Measurements from ENCODE around the gene EDNRB. TPM values are rescaled to one million over a fixed set of nuclear protein-coding genes. Genes with fewer than 3 reads are reported as not detected.
"Not testable (repeated sequence)": the region's sequence is repeated elsewhere in the genome, so short reads cannot be mapped to it uniquely, and the experiment has no call there.

Gene EDNRB
- 144 TPM for total RNA-seq
- long read RNA-seq, full-length matches to known transcripts = 173 of 208 reads
- long read RNA-seq, partial matches to known transcripts = 9 of 208 reads
- long read RNA-seq, other reads (novel, unspliced or antisense) = 26 of 208 reads

DNA sequence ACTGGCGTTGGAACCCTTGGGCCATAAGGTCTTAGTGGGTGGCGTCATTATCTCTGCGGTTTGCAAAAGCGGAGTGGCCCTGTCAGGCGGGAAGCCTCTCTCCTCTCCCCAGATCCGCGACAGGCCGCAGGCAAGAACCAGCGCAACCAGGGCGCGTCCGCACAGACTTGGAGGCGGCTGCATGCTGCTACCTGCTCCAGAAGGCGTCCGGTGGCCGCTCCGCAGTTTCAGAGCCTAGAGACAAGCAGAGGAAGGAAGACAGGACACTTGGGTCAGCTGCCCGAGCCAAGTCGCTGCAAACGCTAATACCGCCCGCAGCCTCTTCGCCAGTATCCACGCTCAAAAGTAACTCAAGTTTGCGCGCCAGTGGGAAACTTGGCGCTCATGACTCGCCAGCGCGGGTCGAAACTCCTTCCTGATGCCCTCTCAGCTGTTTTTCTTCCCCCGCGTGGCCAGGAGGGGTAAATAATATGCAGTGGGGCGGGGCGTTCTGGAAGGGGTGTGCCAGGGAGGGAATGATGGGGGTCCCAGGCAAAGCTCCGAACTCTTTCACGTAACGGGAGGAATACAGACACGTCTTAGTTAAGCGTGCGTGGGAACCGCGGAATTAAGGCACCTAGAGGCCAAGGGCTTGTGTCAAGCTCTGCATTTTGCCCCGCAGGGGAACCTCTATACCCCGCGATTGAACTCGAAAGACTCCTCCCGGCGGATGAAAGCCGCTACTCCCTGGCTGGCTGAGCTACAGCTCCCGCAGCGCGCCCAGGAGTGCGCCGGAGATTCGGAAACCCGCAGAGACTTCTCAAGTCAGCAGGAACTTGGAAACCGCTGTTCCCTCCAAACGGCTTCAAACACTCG is at the start of gene EDNRB:
Gene EDNRB (minus strand): TSS at position 441 of the 855 bp plus-strand sequence. CDS start 258 bp downstream, at position 183.
- DNase-seq (ENCODE audit: low spot score) = no peak

- no peak for DNase-seq (ENCODE audit: low spot score)
Observed at GRCh38 chr13:77966671-77967070, 48.0 kb upstream of the EDNRB start.

DNA sequence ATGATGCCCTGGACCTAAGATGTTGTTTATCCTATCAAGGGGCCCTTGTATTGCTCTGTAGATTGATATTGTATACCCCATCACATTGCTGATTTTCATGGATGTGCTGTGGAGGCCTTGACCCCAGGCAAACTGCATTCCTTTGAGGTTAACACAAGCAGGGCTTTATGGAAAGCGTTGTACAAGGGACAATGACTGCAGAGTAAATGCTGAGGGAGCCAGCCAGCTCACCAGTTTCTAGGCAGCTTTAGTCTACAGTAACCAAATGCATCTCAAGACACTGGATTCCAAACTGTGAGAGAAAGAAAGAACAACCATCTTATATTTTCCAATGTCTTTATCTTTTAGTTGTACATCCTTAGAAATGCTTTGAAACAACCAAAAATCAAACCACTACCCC is 34.1 kb upstream of the EDNRB start:
- DNase-seq (ENCODE audit: low spot score) = no peak

GRCh38 chr13:77952276-77952675 is 33.6 kb upstream of the EDNRB start:
- DNase-seq (ENCODE audit: low spot score) = no peak

- DNase-seq (ENCODE audit: low spot score) = no peak
Observed at GRCh38 chr13:77946522-77946921, 27.9 kb upstream of the EDNRB start.

GRCh38 chr13:77935063-77935462 is 16.4 kb upstream of the EDNRB start:
- DNase-seq (ENCODE audit: low spot score) = not testable (repeated sequence)

GRCh38 chr13:77930430-77930829 is 11.8 kb upstream of the EDNRB start:
- DNase-seq (ENCODE audit: low spot score) = no peak

DNA sequence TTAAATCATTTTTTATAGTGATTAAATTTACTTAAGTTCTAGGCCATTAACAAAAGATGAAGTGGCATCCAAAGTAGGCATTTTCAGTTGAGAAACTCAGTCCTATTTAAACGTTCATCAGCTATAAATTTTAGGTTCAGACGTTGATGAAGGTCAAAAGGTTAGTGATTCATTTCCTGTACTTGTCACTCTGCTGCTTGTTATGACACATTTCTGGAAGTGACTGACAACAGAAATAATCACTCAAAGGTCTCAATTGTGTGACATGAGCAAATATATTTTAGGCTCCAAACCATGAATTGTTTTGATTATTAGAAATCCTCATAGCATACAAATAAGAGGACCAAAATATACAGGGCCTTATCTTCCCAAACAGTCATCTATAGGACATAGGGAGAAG is 10.3 kb upstream of the EDNRB start:
- DNase-seq (ENCODE audit: low spot score) = no peak

- no peak for DNase-seq (ENCODE audit: low spot score)
Observed at GRCh38 chr13:77925616-77926015, 7.0 kb upstream of the EDNRB start.

DNA sequence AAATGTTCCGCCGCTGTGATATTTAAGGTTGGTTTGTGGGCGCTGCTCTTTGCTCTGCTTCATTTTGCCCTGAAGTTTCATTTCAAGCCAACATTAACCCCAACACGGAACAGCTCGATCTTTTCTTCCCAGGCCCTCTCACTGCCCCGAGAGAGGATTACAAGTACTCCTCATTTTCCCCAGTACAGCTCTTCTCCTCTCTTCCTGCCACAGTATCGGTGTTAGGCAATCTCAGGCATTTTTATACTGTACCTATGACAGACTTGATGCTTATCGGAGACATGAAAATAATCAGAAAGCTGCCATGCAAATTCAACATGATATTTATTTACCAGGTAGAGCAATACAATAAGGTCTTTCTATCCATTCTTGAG is 1.3 kb upstream of the EDNRB start:
- no peak for DNase-seq (ENCODE audit: low spot score)

DNA sequence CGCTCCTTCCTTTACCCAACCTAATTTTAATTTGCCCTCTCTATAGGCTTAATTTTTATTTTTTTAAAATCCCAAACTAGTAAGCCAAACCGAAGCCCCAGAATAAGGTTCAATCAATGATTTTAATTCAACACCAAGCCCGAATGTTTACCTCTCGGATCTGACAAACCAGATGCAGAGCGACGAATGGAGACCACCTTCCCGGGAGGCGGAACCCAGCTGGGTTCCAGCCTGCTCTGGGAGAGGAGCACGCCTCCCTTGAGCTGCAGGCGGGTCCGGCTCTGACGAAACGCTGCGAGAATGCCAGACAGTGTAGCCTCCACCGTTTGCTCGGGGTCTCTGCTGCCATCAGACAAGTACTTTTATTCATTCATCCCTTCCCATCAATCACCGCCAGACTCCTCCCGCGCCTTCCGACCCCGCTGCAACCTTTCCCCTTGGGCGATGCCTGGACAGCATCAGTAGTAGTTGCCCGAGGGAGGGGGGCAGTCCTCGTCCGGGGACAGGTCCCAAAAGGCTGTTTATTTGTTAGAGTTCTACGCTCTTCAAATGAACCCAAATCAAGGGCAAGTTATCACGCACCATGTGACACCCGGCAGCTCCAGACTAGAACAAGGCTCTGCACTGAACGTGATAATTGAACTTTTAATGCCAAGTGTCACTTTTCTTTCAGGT is 752 bp upstream of the EDNRB start:
- no peak for DNase-seq (ENCODE audit: low spot score)

DNA sequence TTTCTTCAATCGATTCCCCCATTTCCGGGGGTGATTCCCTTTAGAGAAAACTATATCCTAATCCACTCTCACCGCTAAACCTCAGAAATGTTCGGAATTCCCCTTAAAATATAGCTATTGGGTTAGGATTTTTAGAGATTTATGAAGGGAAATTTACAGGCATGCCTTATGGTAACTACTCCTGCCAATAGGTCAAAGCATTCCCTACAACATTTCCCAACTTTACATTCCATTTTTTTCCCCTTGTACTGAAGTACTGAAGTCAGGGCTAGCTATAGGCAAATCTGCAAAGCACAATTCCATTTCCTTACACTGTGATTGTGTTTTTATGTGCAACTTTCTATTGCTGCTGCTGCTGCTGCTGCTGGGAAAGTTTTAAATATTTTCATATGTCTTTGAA is 2.1 kb downstream of the EDNRB start:
- no peak for DNase-seq (ENCODE audit: low spot score)

- no peak for DNase-seq (ENCODE audit: low spot score)
Observed at GRCh38 chr13:77915686-77916085, 2.9 kb downstream of the EDNRB start.

DNA sequence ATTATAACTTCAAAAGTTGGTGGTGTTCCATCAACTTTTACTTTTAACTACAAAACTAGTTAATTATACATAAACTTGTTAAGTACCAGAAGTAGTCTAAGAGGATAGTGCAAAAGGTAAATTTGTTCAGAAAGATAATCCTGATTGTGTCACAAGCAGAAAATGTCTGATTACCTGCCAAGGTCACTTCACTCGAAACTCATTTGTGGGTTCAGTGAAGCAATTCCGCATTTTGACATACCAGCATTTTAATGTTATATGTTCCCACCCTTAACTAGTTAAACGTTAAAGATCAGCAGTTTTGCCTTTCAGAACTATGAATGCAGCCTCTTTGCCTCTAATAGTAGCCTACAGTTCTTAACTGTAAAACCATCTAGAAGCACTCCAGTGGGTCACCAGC is 5.6 kb downstream of the EDNRB start:
- DNase-seq (ENCODE audit: low spot score) = no peak

GRCh38 chr13:77911751-77912150 is 6.9 kb downstream of the EDNRB start:
- DNase-seq (ENCODE audit: low spot score) = no peak

- DNase-seq (ENCODE audit: low spot score) = no peak
Observed at GRCh38 chr13:77909827-77910226, 8.8 kb downstream of the EDNRB start.

- DNase-seq (ENCODE audit: low spot score) = no peak
Observed at GRCh38 chr13:77908531-77908930, 10.1 kb downstream of the EDNRB start.

GRCh38 chr13:77907666-77908341 is 10.8 kb downstream of the EDNRB start:
- no peak for DNase-seq (ENCODE audit: low spot score)

DNA sequence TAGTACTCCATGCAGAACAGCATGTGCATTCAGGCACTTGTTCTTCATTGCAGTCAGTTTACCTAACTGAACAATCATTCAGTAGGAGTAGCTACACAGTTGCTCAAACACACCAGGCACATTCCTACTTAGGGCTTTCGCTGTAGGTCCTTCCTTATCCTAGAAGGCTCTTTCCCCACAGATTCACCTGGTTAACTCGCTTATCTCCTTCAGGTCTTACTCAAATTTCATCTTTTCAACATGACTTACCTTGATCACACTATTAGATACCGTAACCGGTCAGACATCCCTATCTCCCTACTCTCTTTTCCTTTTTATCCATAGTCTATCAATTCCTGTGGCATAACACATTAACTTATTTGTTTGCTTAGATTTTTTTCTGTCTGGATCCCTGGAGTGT is 14.6 kb downstream of the EDNRB start:
- no peak for DNase-seq (ENCODE audit: low spot score)

DNA sequence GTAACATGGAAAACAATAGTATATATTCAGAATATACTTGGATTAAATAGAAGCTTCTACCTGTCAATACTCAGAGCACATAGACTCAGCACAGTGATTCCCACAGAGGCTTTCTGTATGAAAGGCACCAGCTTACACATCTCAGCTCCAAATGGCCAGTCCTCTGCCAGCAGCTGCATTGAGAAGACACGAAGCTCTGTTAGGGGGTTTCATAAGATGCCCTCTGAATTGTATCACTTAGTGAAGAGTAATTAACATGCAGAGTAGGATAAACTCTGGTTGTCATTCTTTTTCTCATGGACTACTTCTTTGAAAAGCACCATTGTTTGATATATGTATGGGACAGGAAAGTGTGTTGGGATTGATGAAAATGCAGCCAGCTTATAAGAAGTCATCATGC is 15.2 kb downstream of the EDNRB start:
- no peak for DNase-seq (ENCODE audit: low spot score)

GRCh38 chr13:77902319-77902963 is 16.2 kb downstream of the EDNRB start:
- DNase-seq (ENCODE audit: low spot score) = no peak
